Measurements from ENCODE around the gene DGKI.
"Not testable (repeated sequence)": the region's sequence is repeated elsewhere in the genome, so short reads cannot be mapped to it uniquely, and the experiment has no call there.

The DGKI gene

GRCh38 chr7:137469191-137469811 lies 377.5 kb downstream of the DGKI start:
- Histone ChIP-seq H3K27ac (ENCODE audit: low read length) (no peak overlapping the region), H3K9me3 (ENCODE audit: control insufficient read depth, low read depth, low read length) (no peaks in the 10 kb centered on the region), H3K4me1 (ENCODE audit: control insufficient read depth, low read depth, low read length) (no peaks in the 10 kb centered on the region), H3K9ac (ENCODE audit: low read length) (no peak overlapping the region), H3K36me3 (ENCODE audit: control insufficient read depth, low read depth, low read length) (no peaks in the 10 kb centered on the region), H3K4me3 (ENCODE audit: low read length) (no peak overlapping the region), H3K27me3 (ENCODE audit: control insufficient read depth, insufficient read depth, low read length) (no peaks in the 10 kb centered on the region)

GRCh38 chr7:137462847-137463246 lies 383.9 kb downstream of the DGKI start:
- H3K27me3 ChIP-seq (ENCODE audit: control insufficient read depth, insufficient read depth, low read length), result no peaks in the 10 kb centered on the region
- no peaks in the 10 kb centered on the region for H3K9me3 ChIP-seq (ENCODE audit: control insufficient read depth, low read depth, low read length)
- no peaks in the 10 kb centered on the region for H3K36me3 ChIP-seq (ENCODE audit: control insufficient read depth, low read depth, low read length)
- no peak overlapping the region for H3K4me3 ChIP-seq (ENCODE audit: low read length)
- no peaks in the 10 kb centered on the region for H3K4me1 ChIP-seq (ENCODE audit: control insufficient read depth, low read depth, low read length)
- no peak overlapping the region for H3K9ac ChIP-seq (ENCODE audit: low read length)
- H3K27ac ChIP-seq (ENCODE audit: low read length), result no peak overlapping the region

GRCh38 chr7:137462074-137462715 lies 384.6 kb downstream of the DGKI start:
- H3K27ac ChIP-seq (ENCODE audit: low read length), result no peak overlapping the region
- no peaks in the 10 kb centered on the region for H3K36me3 ChIP-seq (ENCODE audit: control insufficient read depth, low read depth, low read length)
- H3K9me3 ChIP-seq (ENCODE audit: control insufficient read depth, low read depth, low read length), result no peaks in the 10 kb centered on the region
- no peak overlapping the region for H3K4me3 ChIP-seq (ENCODE audit: low read length)
- no peaks in the 10 kb centered on the region for H3K27me3 ChIP-seq (ENCODE audit: control insufficient read depth, insufficient read depth, low read length)
- no peak overlapping the region for H3K9ac ChIP-seq (ENCODE audit: low read length)
- H3K4me1 ChIP-seq (ENCODE audit: control insufficient read depth, low read depth, low read length), result no peaks in the 10 kb centered on the region

- H3K27ac ChIP-seq (ENCODE audit: low read length), result no peak overlapping the region
- H3K9ac ChIP-seq (ENCODE audit: low read length), result no peak overlapping the region
- no peak overlapping the region for H3K4me3 ChIP-seq (ENCODE audit: low read length)
- peaks cover 1% of the 10 kb centered on the region for H3K4me1 ChIP-seq (ENCODE audit: control insufficient read depth, low read depth, low read length)
- no peaks in the 10 kb centered on the region for H3K27me3 ChIP-seq (ENCODE audit: control insufficient read depth, insufficient read depth, low read length)
- H3K36me3 ChIP-seq (ENCODE audit: control insufficient read depth, low read depth, low read length), result no peaks in the 10 kb centered on the region
- no peaks in the 10 kb centered on the region for H3K9me3 ChIP-seq (ENCODE audit: control insufficient read depth, low read depth, low read length)
These were observed 388.4 kb downstream of the DGKI start for GRCh38 chr7:137458399-137458798.

- Histone ChIP-seq H3K36me3 (ENCODE audit: control insufficient read depth, low read depth, low read length) (no peaks in the 10 kb centered on the region), H3K27me3 (ENCODE audit: control insufficient read depth, insufficient read depth, low read length) (no peaks in the 10 kb centered on the region), H3K27ac (ENCODE audit: low read length) (no peak overlapping the region), H3K9ac (ENCODE audit: low read length) (no peak overlapping the region), H3K9me3 (ENCODE audit: control insufficient read depth, low read depth, low read length) (no peaks in the 10 kb centered on the region), H3K4me3 (ENCODE audit: low read length) (no peak overlapping the region), H3K4me1 (ENCODE audit: control insufficient read depth, low read depth, low read length) (peaks cover 4% of the 10 kb centered on the region)
These were observed 392.0 kb downstream of the DGKI start for GRCh38 chr7:137454767-137455166.

GRCh38 chr7:137454246-137454724 lies 392.5 kb downstream of the DGKI start:
- H3K36me3 ChIP-seq (ENCODE audit: control insufficient read depth, low read depth, low read length), result no peaks in the 10 kb centered on the region
- no peaks in the 10 kb centered on the region for H3K27me3 ChIP-seq (ENCODE audit: control insufficient read depth, insufficient read depth, low read length)
- H3K4me3 ChIP-seq (ENCODE audit: low read length), result no peak overlapping the region
- peaks cover 4% of the 10 kb centered on the region for H3K4me1 ChIP-seq (ENCODE audit: control insufficient read depth, low read depth, low read length)
- H3K9me3 ChIP-seq (ENCODE audit: control insufficient read depth, low read depth, low read length), result no peaks in the 10 kb centered on the region
- no peak overlapping the region for H3K9ac ChIP-seq (ENCODE audit: low read length)
- H3K27ac ChIP-seq (ENCODE audit: low read length), result no peak overlapping the region

GRCh38 chr7:137453356-137453755 lies 393.4 kb downstream of the DGKI start:
- Histone ChIP-seq H3K27me3 (ENCODE audit: control insufficient read depth, insufficient read depth, low read length) (no peaks in the 10 kb centered on the region), H3K27ac (ENCODE audit: low read length) (no peak overlapping the region), H3K9me3 (ENCODE audit: control insufficient read depth, low read depth, low read length) (no peaks in the 10 kb centered on the region), H3K4me3 (ENCODE audit: low read length) (no peak overlapping the region), H3K36me3 (ENCODE audit: control insufficient read depth, low read depth, low read length) (no peaks in the 10 kb centered on the region), H3K4me1 (ENCODE audit: control insufficient read depth, low read depth, low read length) (peaks cover 4% of the 10 kb centered on the region), H3K9ac (ENCODE audit: low read length) (no peak overlapping the region)

GRCh38 chr7:137449016-137449415 lies 397.8 kb downstream of the DGKI start:
- no peak overlapping the region for H3K4me3 ChIP-seq (ENCODE audit: low read length)
- H3K27ac ChIP-seq (ENCODE audit: low read length), result no peak overlapping the region
- no peak overlapping the region for H3K9ac ChIP-seq (ENCODE audit: low read length)
- no peaks in the 10 kb centered on the region for H3K9me3 ChIP-seq (ENCODE audit: control insufficient read depth, low read depth, low read length)
- no peaks in the 10 kb centered on the region for H3K27me3 ChIP-seq (ENCODE audit: control insufficient read depth, insufficient read depth, low read length)
- no peaks in the 10 kb centered on the region for H3K36me3 ChIP-seq (ENCODE audit: control insufficient read depth, low read depth, low read length)
- peaks cover 4% of the 10 kb centered on the region for H3K4me1 ChIP-seq (ENCODE audit: control insufficient read depth, low read depth, low read length)

- not testable (repeated sequence) for H3K4me1 ChIP-seq (ENCODE audit: control insufficient read depth, low read depth, low read length); H3K4me3 ChIP-seq (ENCODE audit: low read length); H3K9me3 ChIP-seq (ENCODE audit: control insufficient read depth, low read depth, low read length); H3K27ac ChIP-seq (ENCODE audit: low read length); H3K36me3 ChIP-seq (ENCODE audit: control insufficient read depth, low read depth, low read length); H3K27me3 ChIP-seq (ENCODE audit: control insufficient read depth, insufficient read depth, low read length); H3K9ac ChIP-seq (ENCODE audit: low read length)
These were observed 398.2 kb downstream of the DGKI start for GRCh38 chr7:137448572-137448971.

GRCh38 chr7:137446025-137446424 lies 400.7 kb downstream of the DGKI start:
- no peaks in the 10 kb centered on the region for H3K4me1 ChIP-seq (ENCODE audit: control insufficient read depth, low read depth, low read length)
- no peak overlapping the region for H3K9ac ChIP-seq (ENCODE audit: low read length)
- no peaks in the 10 kb centered on the region for H3K9me3 ChIP-seq (ENCODE audit: control insufficient read depth, low read depth, low read length)
- H3K4me3 ChIP-seq (ENCODE audit: low read length), result no peak overlapping the region
- H3K36me3 ChIP-seq (ENCODE audit: control insufficient read depth, low read depth, low read length), result no peaks in the 10 kb centered on the region
- no peak overlapping the region for H3K27ac ChIP-seq (ENCODE audit: low read length)
- H3K27me3 ChIP-seq (ENCODE audit: control insufficient read depth, insufficient read depth, low read length), result no peaks in the 10 kb centered on the region

- H3K27me3 ChIP-seq (ENCODE audit: control insufficient read depth, insufficient read depth, low read length), result no peaks in the 10 kb centered on the region
- no peak overlapping the region for H3K9ac ChIP-seq (ENCODE audit: low read length)
- H3K4me1 ChIP-seq (ENCODE audit: control insufficient read depth, low read depth, low read length), result peaks cover under 1% of the 10 kb centered on the region
- no peaks in the 10 kb centered on the region for H3K36me3 ChIP-seq (ENCODE audit: control insufficient read depth, low read depth, low read length)
- H3K4me3 ChIP-seq (ENCODE audit: low read length), result no peak overlapping the region
- no peaks in the 10 kb centered on the region for H3K9me3 ChIP-seq (ENCODE audit: control insufficient read depth, low read depth, low read length)
- no peak overlapping the region for H3K27ac ChIP-seq (ENCODE audit: low read length)
These were observed 401.5 kb downstream of the DGKI start for GRCh38 chr7:137445268-137445667.

- no peaks in the 10 kb centered on the region for H3K36me3 ChIP-seq (ENCODE audit: control insufficient read depth, low read depth, low read length)
- peaks cover 7% of the 10 kb centered on the region for H3K4me1 ChIP-seq (ENCODE audit: control insufficient read depth, low read depth, low read length)
- no peaks in the 10 kb centered on the region for H3K9me3 ChIP-seq (ENCODE audit: control insufficient read depth, low read depth, low read length)
- H3K27me3 ChIP-seq (ENCODE audit: control insufficient read depth, insufficient read depth, low read length), result no peaks in the 10 kb centered on the region
- H3K4me3 ChIP-seq (ENCODE audit: low read length), result no peak overlapping the region
- no peak overlapping the region for H3K9ac ChIP-seq (ENCODE audit: low read length)
- no peak overlapping the region for H3K27ac ChIP-seq (ENCODE audit: low read length)
These were observed 403.2 kb downstream of the DGKI start for GRCh38 chr7:137443616-137444015.

All from iPS-18a (cell line).